BE2C (cell line): Measurements from ENCODE around the gene USP25.

Experiments used
- DNase-seq: peaks from one replicate; pipeline ENCODE4 v3.0.0-alpha.2; 2020
- H3K27me3 ChIP-seq: fragments of 250-450 bp; sonication (Bioruptor Pico); 2 replicates; pipeline ENCODE4 v1.5.1; 2020; ENCODE audit warnings: mild to moderate bottlenecking
- H3K36me3 ChIP-seq: fragments of 250-450 bp; sonication (Bioruptor Pico); 2 replicates; pipeline ENCODE4 v1.5.1; 2020; ENCODE audit warnings: mild to moderate bottlenecking
- H3K4me1 ChIP-seq: fragments of 250-450 bp; sonication (Bioruptor Pico); 2 replicates; pipeline ENCODE4 v1.5.1; 2020
- H3K4me3 ChIP-seq: 2 replicates; pipeline ENCODE4 v1.5.1; 2011; ENCODE audit warnings: low read depth, low read length
- H3K9me3 ChIP-seq: fragments of 250-450 bp; sonication (Bioruptor Pico); 2 replicates; pipeline ENCODE4 v1.5.1; 2020
- CTCF ChIP-seq: IDR thresholded peaks from 2 replicates; pipeline ENCODE4 v1.5.1; 2012; ENCODE audit warnings: mild to moderate bottlenecking, low read depth, low read length

Gene USP25

DNA sequence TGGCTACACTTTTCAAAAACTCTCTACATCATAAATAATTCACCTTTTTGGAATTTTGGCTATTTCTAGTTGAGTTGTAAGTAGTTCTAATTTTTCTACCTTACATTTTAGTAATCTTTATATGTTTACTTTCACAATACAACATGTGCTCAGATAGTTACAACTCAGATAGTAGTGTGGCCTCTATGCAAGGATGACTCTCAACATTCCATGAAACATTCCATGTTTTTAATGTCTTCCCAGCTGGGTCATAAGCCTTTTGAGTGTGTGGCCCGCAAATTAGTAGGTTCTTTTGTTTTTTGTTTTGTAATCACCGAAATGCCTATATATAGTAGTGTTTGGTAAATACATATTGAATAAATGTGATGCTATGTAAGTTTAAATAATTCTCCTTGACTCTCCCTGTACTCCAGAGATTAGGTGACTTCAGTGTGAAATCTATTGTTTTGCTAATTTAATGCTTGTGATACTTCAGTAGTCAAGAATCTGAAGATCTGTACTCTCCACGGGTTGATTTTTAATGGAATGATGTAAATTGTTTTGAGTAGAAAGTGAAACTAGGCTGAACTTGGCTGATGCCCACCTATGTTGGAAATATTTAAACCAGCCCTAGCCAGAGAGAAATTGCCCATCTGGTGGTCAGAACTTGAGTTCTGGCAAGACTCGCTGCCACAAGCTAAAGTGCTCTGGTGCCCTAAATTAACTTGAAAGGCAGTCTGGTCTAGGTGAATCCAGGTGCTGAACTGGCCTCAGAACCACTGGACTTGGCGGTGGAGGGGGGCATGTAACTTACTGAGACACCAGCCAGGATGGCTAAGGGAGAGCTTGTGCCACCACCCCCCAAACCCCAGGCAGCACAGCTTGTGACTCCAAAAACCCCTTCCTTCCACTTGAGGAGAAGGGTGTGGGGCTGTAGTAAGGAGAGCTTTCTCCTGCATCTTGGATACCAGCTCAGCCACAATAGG, 165.6 kb downstream of the USP25 start:
- Histone ChIP-seq H3K36me3 (no peaks in the 10 kb centered on the region), H3K4me3 (no peak overlapping the region), H3K9me3 (no peaks in the 10 kb centered on the region), H3K4me1 (no peaks in the 10 kb centered on the region), H3K27me3 (no peaks in the 10 kb centered on the region)
- no peak for TF ChIP-seq CTCF
- DNase-seq: no peak

DNA sequence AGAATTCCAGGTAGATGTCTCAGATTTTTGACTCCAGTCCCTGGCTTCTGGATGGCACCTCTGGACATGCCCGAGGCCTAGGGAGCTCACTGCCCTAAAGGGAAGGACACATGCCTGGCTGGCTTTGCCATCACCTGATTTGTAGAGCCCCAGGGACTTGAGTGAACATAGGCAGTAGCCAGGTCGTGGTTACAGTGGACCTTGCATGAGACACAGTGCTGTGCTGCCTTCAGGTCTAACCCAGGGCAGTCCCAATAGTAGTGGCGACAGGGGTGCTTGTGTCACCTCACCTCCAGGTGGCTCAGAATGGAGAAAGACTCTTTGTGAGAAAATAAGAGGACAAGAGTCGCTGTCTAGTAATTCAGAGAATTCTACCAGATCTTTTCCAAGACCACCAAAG, 166.7 kb downstream of the USP25 start:
- Histone ChIP-seq H3K4me3 (no peak overlapping the region), H3K27me3 (no peaks in the 10 kb centered on the region), H3K36me3 (no peaks in the 10 kb centered on the region), H3K9me3 (no peaks in the 10 kb centered on the region), H3K4me1 (no peaks in the 10 kb centered on the region)
- DNase-seq: no peak
- no peak for TF ChIP-seq CTCF

DNA sequence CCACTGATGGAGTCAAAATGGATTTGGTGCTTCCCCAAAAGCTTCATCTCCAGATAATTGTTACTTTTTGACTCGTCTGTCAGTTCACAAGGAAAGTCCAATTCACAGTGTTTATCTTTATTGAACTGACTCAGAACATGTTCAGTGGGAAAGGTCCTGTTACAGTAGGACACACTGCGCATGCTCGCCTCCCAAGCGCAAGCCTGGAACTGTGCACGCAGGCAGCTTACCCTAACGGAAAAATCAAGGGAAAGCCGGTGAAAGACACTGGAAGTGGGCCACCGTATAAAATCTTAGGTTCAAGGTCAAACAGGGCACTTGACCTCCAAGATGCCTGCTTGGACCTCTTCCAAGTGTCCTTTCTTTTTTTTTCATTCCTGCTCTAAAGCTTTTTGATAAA, 174.6 kb downstream of the USP25 start:
- H3K36me3 ChIP-seq: no peaks in the 10 kb centered on the region
- DNase-seq: no peak
- no peak for TF ChIP-seq CTCF
- no peaks in the 10 kb centered on the region for H3K4me1 ChIP-seq
- H3K27me3 ChIP-seq: no peaks in the 10 kb centered on the region
- no peak overlapping the region for H3K4me3 ChIP-seq
- no peaks in the 10 kb centered on the region for H3K9me3 ChIP-seq

GRCh38 chr21:15908187-15908586, 178.4 kb downstream of the USP25 start:
- H3K36me3 ChIP-seq: no peaks in the 10 kb centered on the region
- no peak overlapping the region for H3K4me3 ChIP-seq
- no peak for DNase-seq
- TF ChIP-seq CTCF: no peak
- no peaks in the 10 kb centered on the region for H3K27me3 ChIP-seq
- H3K4me1 ChIP-seq: no peaks in the 10 kb centered on the region
- no peaks in the 10 kb centered on the region for H3K9me3 ChIP-seq

- H3K9me3 ChIP-seq: no peaks in the 10 kb centered on the region
- H3K4me1 ChIP-seq: no peaks in the 10 kb centered on the region
- no peaks in the 10 kb centered on the region for H3K27me3 ChIP-seq
- no peaks in the 10 kb centered on the region for H3K36me3 ChIP-seq
- no peak for TF ChIP-seq CTCF
- DNase-seq: no peak
- H3K4me3 ChIP-seq: no peak overlapping the region
These were observed 198.4 kb downstream of the USP25 start for GRCh38 chr21:15928196-15928595.

DNA sequence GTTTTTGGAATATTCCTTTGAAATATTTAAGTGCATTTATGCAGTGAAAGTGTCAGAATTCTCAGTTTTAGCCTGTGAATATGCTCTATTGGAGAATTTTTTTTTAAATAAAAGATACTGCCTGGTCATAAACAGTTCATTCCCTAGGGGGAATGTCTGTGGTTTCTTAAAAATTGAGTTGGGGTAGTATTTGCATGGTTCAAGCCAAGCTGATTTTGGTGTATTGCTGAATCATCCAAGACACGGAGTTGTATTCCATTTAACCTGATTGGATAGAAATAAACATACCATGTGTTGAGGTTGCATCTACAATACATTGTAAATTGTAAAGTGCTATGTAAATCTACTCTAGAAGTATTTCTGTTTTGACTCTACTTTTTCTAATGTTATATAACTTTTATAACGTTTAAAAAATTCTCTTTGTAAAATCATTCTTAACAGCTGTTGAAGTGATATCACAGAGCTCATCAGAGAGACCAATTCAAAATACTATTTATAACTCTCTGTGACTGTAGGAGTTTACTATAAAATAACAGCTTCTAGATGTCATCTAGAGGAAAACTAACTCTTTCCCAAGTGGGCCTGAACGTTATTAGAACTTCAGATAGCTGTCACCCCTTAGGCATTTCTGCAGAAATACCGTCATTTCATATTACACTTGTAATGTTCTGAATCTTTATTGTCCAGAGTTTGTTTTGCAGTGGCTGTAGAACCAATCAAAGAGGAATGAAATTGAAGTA, 199.1 kb downstream of the USP25 start:
- H3K4me3 ChIP-seq: no peak overlapping the region
- no peaks in the 10 kb centered on the region for H3K36me3 ChIP-seq
- no peak for DNase-seq
- no peaks in the 10 kb centered on the region for H3K9me3 ChIP-seq
- no peak for TF ChIP-seq CTCF
- H3K27me3 ChIP-seq: no peaks in the 10 kb centered on the region
- H3K4me1 ChIP-seq: no peaks in the 10 kb centered on the region
